ENCODE data around the gene MAML3.

MAML3 gene

DNA sequence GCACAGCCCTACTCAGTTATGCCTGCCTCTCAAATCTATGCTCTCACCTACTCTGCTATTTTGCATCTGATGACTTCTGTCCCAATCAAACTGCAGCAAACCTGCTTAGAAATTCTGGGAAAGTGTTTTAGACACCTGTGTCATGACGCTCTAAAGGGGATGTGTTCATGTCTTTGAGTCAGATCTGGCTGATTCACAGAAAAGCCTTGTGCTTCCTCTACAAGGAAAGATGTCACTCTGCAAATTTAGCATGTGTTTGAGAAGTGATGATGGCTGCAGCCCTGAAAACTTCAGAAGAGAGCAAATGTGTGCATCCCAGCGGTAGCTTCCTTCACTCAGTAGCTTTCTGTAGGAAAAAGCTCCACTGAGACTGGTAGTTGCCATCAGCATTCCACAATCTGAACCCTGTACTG lies 253.0 kb downstream of the MAML3 start:
- DNase-seq (ENCODE audit: low read depth in 2 of 2), result no peak

DNA sequence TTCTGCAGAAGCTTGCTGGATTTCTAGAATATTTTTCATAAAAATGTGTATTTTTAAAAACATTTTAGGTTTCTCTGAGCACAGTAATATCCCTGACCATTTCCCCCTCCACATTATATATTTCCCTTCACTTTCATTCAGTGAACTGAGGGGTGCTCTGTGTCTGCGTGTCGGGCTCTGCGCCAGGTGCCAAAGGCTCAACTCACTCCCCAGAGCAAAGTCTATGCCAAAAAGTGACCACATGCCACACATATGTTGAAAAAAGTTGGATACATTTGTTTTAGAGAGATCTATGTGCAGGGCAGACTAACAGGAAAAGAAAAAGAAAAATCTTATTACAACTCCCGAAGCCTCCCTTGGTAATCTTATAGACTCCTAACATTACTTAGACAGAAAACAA lies 254.6 kb downstream of the MAML3 start:
- no peak for DNase-seq (ENCODE audit: low read depth in 2 of 2)

DNA sequence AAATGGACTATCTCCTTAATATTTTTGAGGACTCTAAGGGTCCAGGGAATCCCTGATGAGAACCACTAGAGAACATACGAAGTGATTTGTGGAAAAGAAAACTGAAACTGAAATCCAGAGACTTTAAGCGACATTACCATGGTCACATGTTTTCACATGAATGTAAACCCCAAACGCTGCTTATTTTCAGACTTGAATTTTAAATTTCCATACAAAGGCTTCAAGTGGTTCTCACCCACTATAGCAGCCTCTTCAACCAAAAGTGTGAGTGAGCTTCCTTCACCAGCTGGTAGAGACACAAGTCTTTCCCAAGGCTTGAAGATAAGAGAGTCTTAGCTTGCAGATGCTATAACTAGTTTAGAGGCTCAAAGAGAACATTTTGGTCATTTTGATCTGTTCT lies 255.7 kb downstream of the MAML3 start:
- no peak for DNase-seq (ENCODE audit: low read depth in 2 of 2)

DNA sequence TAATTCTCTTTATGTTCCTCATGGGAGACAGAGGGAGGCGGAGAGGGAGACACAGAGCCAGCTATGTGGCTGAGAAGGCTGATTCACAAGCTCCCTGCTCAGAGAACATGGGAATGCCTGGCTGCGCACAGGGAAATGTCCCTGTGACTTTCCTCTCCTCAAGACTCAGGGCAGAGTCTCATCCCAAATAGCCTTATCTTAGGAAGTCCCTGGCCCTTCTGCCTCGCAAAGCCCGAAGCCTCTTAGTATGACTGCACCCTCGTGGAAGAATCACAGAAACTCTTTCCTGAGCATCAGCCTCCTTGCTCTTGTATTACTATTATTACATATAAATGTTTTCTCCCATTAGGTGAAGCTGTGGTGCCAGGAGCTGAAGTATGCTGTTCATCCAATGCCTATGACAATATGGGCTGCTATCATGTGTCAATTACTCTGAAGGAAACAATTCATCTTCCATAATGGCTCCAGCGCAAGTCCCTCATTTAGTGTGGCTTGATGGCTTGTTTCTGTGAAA lies 257.8 kb downstream of the MAML3 start:
- no peak for DNase-seq (ENCODE audit: low read depth in 2 of 2)

- no peak for DNase-seq (ENCODE audit: low read depth in 2 of 2)
Observed at GRCh38 chr4:139893801-139894200, 260.2 kb downstream of the MAML3 start.

GRCh38 chr4:139892973-139893736 lies 260.8 kb downstream of the MAML3 start:
- DNase-seq (ENCODE audit: low read depth in 2 of 2), result no peak

GRCh38 chr4:139890816-139891215 lies 263.2 kb downstream of the MAML3 start:
- no peak for DNase-seq (ENCODE audit: low read depth in 2 of 2)

DNA sequence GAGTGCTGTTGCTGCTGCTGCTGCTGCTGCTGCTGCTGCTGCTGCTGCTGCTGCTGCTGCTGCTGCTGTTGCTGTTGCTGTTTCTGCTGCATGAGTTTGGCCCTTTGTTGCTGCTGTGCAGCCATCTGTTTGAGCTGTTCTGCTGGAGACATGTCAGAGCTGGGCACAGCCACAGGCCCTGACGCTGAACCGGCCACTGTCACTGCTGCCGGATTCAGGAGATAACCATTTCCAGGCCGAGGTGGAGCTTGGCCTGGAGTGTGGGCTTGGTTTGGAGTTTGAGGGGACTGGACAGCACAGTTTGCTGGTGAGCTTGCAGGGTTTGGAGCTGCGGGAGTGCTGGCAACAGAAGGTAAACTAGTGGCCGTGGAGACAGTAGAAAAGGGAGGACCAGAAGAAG lies 264.1 kb downstream of the MAML3 start:
- no peak for DNase-seq (ENCODE audit: low read depth in 2 of 2)

GRCh38 chr4:139889264-139889663 lies 264.7 kb downstream of the MAML3 start:
- DNase-seq (ENCODE audit: low read depth in 2 of 2), result no peak

- DNase-seq (ENCODE audit: low read depth in 2 of 2), result no peak
Observed at GRCh38 chr4:139887962-139888735, 265.8 kb downstream of the MAML3 start.

- no peak for DNase-seq (ENCODE audit: low read depth in 2 of 2)
Observed at GRCh38 chr4:139887376-139887802, 266.6 kb downstream of the MAML3 start.

DNA sequence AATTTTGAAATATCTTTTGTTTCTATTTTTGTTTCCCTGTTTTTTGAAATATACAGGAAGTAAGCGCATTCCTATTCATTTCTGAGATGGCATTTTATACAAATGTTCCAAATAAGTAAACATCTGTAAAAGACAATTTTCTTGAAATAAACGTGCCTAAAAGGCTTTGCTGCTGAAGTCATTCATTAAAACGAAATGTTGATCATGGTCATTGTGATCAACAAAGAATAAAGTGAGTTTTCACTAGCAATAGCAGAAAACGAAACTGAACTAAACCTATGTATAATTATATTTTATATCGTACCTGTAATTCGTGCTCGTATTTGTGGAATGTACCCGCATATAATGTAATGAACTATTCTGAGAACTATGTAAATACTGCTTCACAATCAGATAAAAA lies 267.2 kb downstream of the MAML3 start:
- DNase-seq (ENCODE audit: low read depth in 2 of 2), result no peak

DNA sequence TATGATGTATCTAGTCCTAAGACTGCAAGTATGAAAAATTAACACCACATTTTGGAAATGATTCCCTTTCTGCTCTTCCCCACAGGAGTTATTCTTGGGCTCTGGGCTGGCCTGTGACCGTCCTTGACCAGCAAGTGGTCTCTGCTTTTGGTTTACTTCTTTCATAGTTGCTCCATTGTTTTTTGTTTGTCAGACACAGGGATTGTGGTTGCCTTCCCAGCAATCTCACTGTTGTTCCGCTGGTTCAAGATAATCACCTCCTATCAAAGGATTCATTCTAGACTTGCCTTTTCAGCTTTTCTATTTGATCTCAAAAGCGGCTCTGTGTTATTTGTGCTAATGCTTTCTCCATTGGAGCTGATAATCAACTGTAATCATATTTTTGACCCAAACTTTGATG lies 269.5 kb downstream of the MAML3 start:
- DNase-seq (ENCODE audit: low read depth in 2 of 2), result no peak

GRCh38 chr4:139880841-139881240 lies 273.1 kb downstream of the MAML3 start:
- DNase-seq (ENCODE audit: low read depth in 2 of 2), result no peak

DNA sequence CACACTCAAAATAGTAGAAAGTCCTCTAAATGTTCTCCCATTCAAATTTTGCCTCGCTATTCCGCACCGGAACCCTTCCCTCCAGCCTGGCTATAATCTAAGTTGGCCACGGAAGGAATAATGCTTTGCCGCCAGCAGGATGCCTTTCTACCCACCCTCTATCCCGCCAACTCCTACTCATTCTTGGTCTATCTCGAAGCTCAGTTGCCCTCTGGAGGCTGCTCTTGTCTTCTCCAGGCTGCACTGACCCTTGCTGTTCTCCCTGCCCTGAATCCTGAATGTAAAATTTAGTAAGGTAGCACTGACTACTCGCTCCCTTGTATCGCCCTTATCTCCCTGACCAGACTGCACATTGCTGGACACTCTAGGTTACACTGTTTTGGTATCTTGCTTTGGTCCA lies 275.9 kb downstream of the MAML3 start:
- no peak for DNase-seq (ENCODE audit: low read depth in 2 of 2)

GRCh38 chr4:139876337-139876941 lies 277.5 kb downstream of the MAML3 start:
- DNase-seq (ENCODE audit: low read depth in 2 of 2), result no peak

- DNase-seq (ENCODE audit: low read depth in 2 of 2), result no peak
Observed at GRCh38 chr4:139875411-139875825, 278.6 kb downstream of the MAML3 start.

DNA sequence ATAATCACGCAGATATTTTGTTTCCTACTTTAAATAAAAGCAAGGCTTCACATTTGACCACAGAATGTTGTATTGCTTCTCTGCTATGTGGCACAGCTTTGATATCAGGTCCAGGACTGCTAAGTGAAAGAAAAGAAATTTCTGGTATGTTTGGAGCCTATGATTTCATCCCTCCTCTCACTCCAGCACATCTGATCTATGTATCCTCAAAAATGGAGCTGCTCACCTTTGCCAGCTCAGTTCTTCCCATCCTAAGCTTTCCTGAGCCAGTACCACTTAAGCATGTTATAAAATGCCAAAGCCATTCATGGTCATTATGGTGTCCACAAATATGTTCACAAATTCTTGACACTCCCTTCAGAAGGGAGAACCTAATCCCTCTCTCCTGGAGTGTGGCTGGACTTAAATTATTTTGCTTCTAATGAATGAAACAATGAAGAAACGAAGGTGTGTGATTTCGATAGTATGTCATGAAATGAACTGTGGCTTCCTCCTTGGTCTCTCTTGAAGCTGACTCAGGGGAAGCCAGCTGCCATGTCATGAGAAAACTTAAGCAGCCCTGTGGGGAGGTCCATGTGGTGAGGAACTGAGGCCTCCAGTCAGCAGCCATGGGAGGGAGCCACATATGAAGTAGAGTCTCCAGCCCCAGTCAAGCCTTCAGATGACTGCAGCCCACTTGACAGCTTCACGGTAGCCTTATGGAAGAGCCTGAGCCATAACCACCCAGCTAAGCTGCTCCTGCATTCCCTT lies 280.7 kb downstream of the MAML3 start:
- DNase-seq (ENCODE audit: low read depth in 2 of 2), result no peak

GRCh38 chr4:139872274-139872673 lies 281.7 kb downstream of the MAML3 start:
- no peak for DNase-seq (ENCODE audit: low read depth in 2 of 2)

GRCh38 chr4:139869810-139870209 lies 284.2 kb downstream of the MAML3 start:
- no peak for DNase-seq (ENCODE audit: low read depth in 2 of 2)

DNA sequence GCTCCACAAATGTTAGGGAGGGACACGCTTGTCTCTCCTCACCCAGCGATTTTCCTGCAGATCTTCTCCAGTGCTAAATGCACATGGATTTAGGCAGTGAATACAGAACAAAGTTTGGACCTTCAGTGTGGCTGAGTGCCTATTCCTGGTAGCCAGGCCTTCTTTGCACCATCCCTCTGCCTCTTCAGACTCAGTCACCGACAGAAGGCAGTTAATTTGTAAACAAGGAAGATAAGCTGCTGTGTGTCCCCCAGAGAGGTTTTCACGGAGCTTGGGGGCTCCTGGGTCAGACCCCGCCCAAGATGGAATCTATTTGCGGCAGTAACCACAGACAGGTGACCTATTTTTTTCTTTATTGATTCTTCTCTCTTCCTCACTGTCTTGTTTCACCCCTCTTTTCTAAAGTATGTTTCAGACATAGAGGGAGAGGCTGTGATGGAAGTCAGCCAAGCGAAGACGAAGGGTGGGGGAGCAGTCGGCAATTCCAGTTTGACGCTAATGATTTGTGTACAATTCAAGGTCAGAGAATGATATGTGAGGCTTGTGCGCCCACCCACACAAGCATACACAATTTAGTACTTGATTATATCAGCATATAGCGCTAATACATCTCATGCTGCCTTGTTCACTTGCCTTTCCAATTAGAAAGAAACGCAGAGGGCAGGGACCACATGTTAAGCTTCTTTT lies 287.6 kb downstream of the MAML3 start:
- no peak for DNase-seq (ENCODE audit: low read depth in 2 of 2)
